Measurements from ENCODE around the gene CDCP2.
"Not testable (repeated sequence)": the region's sequence is repeated elsewhere in the genome, so short reads cannot be mapped to it uniquely, and the experiment has no call there.

Gene CDCP2

DNA sequence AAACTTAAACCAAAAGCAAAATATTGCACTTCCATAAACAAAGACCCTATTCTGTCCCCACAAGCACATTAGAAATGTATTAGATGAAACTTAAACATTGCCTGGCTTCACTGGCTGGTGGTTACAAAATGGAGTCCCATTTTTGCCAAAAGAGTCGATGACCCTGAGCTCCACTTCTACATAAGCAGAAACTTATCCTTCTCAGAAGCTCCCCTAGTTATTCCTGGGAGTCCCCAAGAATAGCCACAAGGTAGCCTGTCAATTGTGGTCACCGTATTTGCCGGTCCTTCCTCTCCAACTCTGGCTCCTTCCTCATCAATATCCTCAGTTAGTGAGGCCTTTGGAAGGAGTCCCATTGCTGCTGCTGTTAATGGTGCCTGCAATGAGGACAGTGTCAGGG lies 37.3 kb downstream of the CDCP2 start:
- DNase-seq (ENCODE audit: low spot score): no peak

DNA sequence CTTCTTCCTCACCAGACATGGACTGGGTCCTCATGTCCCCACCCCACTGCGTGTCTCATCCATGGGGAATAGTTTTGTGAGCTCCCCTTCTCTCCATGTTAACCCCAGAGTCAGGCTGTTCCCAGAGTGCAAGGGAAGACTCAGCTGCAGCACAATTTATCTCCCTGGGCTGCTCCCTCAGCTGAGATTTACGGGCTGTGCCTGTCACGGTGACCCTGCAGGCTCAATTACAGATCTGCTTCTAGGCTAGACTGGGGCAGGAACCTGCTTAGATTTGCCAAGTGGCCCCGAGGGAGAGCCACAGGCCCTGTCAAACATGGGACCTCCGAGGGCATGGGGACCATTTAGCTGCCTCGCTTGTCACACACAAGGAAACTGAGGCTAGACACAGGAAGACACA lies 37.8 kb downstream of the CDCP2 start:
- DNase-seq (ENCODE audit: low spot score): no peak

DNA sequence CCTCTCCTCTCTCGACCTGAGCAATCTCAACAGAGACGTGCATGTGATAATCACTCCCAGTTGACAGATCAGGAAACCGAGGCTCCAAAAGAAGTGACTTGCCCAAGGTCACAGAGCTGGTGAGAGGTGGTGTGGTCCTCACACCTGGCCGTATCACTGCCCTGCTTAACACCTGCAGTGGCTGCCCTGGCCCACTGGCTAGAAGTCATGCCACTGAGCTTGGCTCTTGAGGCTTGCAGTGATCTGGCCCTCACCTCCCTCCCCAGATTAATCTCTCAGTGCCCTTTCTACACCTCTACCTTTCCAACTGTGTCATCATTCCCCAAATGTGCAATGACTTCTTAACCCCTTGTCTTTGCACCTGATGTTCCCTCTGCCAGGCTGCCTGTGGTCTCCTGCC lies 38.8 kb downstream of the CDCP2 start:
- no peak for DNase-seq (ENCODE audit: low spot score)

GRCh38 chr1:54112705-54113368 lies 40.0 kb downstream of the CDCP2 start:
- DNase-seq (ENCODE audit: low spot score): no peak

DNA sequence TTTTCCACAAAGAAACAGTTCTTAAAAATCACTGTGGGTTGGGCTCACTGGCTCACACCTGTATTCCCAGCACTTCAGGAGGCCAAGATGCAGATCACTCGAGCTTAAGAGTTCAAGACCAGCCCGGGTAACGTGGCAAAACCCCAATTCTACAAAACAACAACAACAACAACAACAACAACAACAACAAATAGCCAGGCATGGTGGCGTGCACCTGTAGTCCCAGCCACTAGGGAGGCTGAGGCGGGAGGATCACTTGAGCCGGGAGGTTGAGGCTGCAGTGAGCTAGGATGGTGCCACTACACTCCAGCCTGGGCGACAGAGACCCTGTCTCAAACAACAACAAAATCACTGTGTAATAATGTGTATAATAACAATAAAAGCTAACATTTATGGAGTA lies 40.8 kb downstream of the CDCP2 start:
- DNase-seq (ENCODE audit: low spot score): no peak

DNA sequence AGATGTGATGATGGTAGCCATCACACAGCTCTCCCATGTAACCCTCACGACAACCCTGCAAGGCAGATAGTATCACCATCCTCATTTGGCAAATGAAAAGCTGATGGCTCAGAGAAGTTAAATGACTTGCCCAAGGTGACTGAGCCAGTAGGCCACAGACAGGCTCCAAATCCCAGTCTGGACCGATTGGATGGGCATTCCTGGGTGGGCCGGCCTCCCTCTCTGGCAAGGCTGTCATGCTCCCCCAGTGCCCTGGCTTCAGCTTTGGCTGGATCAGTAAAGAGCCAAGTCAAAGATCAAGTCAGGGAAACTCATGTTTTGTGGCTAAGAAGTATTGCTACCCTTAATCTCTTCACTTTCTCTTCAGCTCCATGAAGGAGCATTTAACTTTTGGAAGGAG lies 41.2 kb downstream of the CDCP2 start:
- no peak for DNase-seq (ENCODE audit: low spot score)

DNA sequence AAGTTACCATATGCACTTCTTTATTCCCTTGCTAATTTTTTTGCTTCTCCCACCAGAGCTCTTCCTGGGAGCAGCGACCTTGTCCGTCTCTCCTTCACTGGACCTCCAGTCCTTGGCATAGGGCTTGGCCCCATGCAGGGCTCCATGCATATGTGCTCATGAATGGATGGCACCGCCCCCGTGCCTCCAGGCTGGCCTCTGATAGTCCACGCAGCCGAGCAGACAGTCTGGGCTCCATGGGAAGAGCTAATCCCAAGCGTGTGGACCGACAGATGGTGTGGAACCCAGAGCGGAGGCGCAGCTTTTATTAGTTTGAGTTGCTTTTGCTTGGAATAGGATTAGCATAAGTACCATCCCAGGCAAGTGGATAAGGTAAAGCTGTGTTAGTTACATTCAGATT lies 41.8 kb downstream of the CDCP2 start:
- no peak for DNase-seq (ENCODE audit: low spot score)

DNA sequence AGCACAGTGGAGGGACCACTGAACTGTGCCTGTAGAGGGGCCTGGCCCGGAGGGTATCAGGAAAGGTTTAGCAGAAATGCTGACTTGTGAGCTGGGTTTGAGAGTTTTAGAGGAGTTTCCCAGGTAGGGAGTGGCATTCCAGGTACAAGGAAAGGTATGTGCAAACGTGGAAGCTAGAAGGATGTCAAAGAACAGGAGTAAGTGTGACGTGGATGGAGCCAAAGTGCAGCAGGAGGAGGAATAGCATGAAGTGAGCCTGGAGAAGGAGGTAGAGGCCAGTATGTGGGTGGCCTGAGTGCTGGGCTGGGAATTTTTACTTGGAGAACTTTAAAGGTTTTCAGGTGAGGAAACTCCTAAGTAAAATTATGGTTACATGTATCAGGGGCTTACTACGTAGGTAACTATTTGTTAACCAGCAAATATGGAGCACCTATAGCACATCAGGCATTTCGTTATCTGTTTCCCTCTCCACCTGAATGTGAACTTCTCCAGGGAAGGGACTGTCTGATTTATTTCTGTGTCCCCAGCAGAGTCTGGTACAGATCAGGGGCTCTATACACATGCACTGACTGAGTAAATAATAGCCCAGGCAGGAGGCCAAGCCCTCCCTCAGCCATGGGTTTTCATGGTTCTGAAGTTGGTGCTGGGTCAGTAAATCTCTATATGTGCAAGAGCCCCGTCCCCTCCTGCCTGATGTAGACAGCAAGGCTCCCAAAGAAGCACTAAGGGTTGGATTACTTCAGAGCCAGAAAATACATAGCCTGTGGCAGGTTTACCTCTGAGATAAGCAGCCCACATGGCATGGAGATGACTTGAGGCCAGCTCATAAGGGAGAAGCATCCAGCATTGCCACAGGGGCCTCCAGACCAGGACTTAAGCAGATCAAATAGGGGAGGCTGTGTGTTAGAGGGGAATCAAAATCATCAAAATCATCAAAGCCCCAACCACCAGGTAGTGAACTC lies 43.4 kb downstream of the CDCP2 start:
- no peak for DNase-seq (ENCODE audit: low spot score)

GRCh38 chr1:54108156-54108555 lies 44.6 kb downstream of the CDCP2 start:
- DNase-seq (ENCODE audit: low spot score): no peak

DNA sequence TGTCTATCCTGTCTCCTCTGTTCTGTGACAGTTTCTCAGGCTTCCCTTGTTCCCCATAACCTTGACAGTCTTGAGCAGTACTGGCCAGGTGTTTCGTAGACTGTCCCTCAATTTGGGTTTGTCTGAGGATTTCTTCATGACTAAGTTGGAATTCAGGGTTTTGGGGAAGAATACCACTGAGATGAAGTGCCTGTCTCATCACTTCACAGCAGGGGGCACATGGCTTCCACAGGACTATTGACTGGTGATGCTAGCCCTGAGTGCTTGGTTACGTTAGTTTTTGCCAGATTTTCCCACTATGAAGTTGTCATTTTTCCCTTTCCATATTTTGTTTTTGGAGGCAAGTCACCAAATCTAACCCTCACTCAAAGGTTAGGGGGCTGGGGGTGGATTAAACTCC lies 45.7 kb downstream of the CDCP2 start:
- DNase-seq (ENCODE audit: low spot score): no peak

GRCh38 chr1:54105736-54106269 lies 47.0 kb downstream of the CDCP2 start:
- no peak for DNase-seq (ENCODE audit: low spot score)

- no peak for DNase-seq (ENCODE audit: low spot score)
Measured at GRCh38 chr1:54105080-54105479, 47.7 kb downstream of the CDCP2 start.

DNA sequence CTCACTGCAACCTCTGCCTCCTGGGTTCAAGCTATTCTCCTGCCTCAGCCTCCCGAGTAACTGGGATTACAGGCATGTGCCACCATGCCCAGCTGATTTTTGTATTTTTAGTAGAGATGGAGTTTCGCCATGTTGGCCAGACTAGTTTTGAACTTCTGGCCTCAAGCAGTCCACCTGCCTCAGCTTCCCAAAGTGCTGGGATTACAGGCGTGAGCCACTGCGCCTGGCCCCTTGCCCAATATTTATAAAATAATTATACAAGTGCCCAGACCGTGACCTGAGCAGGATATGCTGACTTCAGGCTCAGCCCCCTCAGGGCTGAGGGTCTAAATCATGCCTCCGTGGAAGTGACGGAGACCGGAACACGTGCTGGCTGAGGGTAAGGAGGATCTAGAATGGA lies 48.2 kb downstream of the CDCP2 start:
- not testable (repeated sequence) for DNase-seq (ENCODE audit: low spot score)

- no peak for DNase-seq (ENCODE audit: low spot score)
Measured at GRCh38 chr1:54103414-54103813, 49.4 kb downstream of the CDCP2 start.

GRCh38 chr1:54100500-54100899 lies 52.3 kb downstream of the CDCP2 start:
- DNase-seq (ENCODE audit: low spot score): no peak

GRCh38 chr1:54099061-54099610 lies 53.7 kb downstream of the CDCP2 start:
- DNase-seq (ENCODE audit: low spot score): peak; percentile 11

DNA sequence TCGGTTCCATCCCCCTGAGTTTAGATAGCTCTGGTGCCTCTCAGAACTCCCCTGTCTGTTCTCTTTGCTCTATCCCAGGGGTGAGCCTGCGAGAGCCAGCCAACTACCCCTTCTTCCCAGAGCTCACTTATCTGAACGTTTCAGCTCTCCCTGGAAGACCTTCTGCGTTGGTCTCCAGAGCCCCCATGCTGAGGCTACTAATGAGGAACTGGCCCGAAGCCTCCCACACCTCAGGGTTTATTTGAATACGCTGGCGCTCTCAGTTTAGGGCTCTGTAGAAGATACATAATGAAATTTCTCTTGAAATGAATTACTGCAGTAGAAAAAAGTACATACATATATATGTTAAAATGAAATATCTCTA lies 55.9 kb downstream of the CDCP2 start:
- DNase-seq (ENCODE audit: low spot score): no peak

GRCh38 chr1:54096227-54096876 lies 56.4 kb downstream of the CDCP2 start:
- DNase-seq (ENCODE audit: low spot score): no peak

GRCh38 chr1:54095546-54096226 lies 57.1 kb downstream of the CDCP2 start:
- DNase-seq (ENCODE audit: low spot score): peak; percentile 5

DNA sequence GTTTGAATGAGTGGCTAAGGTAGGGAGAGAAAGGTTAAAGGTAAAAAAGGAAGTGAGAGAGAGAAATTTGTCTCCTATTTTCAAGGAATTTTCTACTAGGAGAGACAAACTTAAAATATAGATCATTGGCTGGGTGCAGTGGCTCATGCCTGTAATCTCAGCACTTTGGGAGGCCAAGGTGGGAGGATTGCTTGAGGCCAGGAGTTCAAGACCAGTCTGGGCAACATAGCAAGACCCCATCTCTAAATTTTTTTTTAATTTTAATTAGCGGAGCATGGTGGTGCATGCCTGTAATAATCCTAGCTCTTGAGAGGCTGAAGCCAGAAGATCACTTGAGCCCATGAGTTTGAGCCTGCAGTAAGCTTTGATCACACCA lies 58.1 kb downstream of the CDCP2 start:
- not testable (repeated sequence) for DNase-seq (ENCODE audit: low spot score)

- no peak for DNase-seq (ENCODE audit: low spot score)
Measured at GRCh38 chr1:54094001-54094729, 58.6 kb downstream of the CDCP2 start.

Data from pons (tissue), 1 donor.